Subcutaneous abdominal adipose tissue (tissue), 5 donors: ENCODE results near the gene DTD1.

ENCODE experiments used
- H3K27ac ChIP-seq: one replicate; pipeline ENCODE4 v1.7.0; 2013; ENCODE audit warnings: low read depth, mild to moderate bottlenecking, inconsistent platforms, low read length, moderate library complexity
- H3K27me3 ChIP-seq, 5 donors: one replicate each; pipeline ENCODE4 v1.7.0; 2013; ENCODE audit warnings: low read length in 5 of 5, inconsistent platforms in 1 of 5; ENCODE audit not compliant: control insufficient read depth in 5 of 5, insufficient read depth in 4 of 5
- H3K36me3 ChIP-seq, 5 donors: one replicate each; pipeline ENCODE4 v1.7.0; 2013; ENCODE audit warnings: low read length in 5 of 5; ENCODE audit not compliant: control insufficient read depth in 5 of 5, insufficient read depth in 5 of 5
- H3K4me1 ChIP-seq, 5 donors: one replicate each; pipeline ENCODE4 v1.7.0; 2013; ENCODE audit warnings: low read length in 5 of 5, mild to moderate bottlenecking in 3 of 5, moderate library complexity in 1 of 5; ENCODE audit not compliant: control insufficient read depth in 5 of 5, insufficient read depth in 5 of 5
- H3K4me3 ChIP-seq, 5 donors: one replicate each; pipeline ENCODE4 v1.7.0; 2013; ENCODE audit warnings: low read length in 5 of 5, low read depth in 1 of 5
- H3K9ac ChIP-seq, 5 donors: one replicate each; pipeline ENCODE4 v1.7.0; 2013; ENCODE audit warnings: low read length in 5 of 5, mild to moderate bottlenecking in 4 of 5, moderate library complexity in 3 of 5
- H3K9me3 ChIP-seq, 5 donors: one replicate each; pipeline ENCODE4 v1.7.0; 2013; ENCODE audit warnings: low read length in 5 of 5; ENCODE audit not compliant: control insufficient read depth in 5 of 5
- donor health status: healthy.
- donor health status: healthy.
- donor health status: healthy.
- donor health status: healthy.
- donor health status: healthy.

DTD1 gene

GRCh38 chr20:18793625-18794427, 206.0 kb downstream of the DTD1 start:
- peaks cover 0 to 2% (median 0%) of the 10 kb centered on the region in 5 donors for H3K27me3 ChIP-seq
- H3K9ac ChIP-seq: peak overlapping the region; percentile 88 to 99 (median 92)
- H3K9me3 ChIP-seq: peaks cover 0 to 7% (median 6%) of the 10 kb centered on the region in 5 donors

GRCh38 chr20:18794428-18794787, 206.6 kb downstream of the DTD1 start:
- H3K9ac ChIP-seq: peak overlapping the region; percentile 88 to 99 (median 92)
- H3K27me3 ChIP-seq: peaks cover 0 to 2% (median 0%) of the 10 kb centered on the region in 5 donors
- H3K4me1 ChIP-seq: peaks cover 5 to 14% (median 10%) of the 10 kb centered on the region in 5 donors
- peaks cover 0 to 7% (median 6%) of the 10 kb centered on the region in 5 donors for H3K9me3 ChIP-seq
- H3K36me3 ChIP-seq: no peaks in the 10 kb centered on the region
- H3K4me3 ChIP-seq: peak overlapping the region; percentile 83 to 98 (median 91)
- H3K27ac ChIP-seq: peak overlapping the region; percentile 87

More at GRCh38 chr20:18793625-18794427, 206.0 kb downstream of the DTD1 start:
- no peaks in the 10 kb centered on the region for H3K36me3 ChIP-seq
- peak overlapping the region; percentile 87 for H3K27ac ChIP-seq
- peak overlapping the region; percentile 83 to 98 (median 91) for H3K4me3 ChIP-seq
- H3K4me1 ChIP-seq: peaks cover 5 to 14% (median 10%) of the 10 kb centered on the region in 5 donors

DNA sequence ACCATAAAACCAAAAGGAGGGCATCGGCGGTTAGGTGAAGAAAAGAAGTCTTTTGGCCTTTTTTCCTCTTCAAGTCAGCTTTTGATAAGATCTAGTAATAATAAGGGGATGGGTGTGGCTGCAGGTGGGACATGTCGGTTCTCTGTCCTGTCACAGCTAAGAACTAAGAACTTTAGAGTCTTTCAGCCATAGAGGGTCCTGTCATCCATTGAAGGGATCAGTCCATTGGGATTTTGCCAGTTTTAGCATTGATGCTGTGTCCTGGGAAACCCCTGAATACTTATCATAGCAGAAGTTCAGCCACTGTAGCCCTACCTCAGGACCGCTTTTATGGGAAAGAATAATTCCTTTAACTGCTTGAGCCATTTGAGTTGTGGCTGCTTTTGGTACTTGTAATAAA, 207.5 kb downstream of the DTD1 start:
- Histone ChIP-seq H3K4me3 (no peak overlapping the region), H3K27ac (no peak overlapping the region), H3K9me3 (peaks cover 0 to 7% (median 6%) of the 10 kb centered on the region in 5 donors), H3K27me3 (no peaks in the 10 kb centered on the region), H3K36me3 (no peaks in the 10 kb centered on the region), H3K4me1 (peaks cover 5 to 14% (median 10%) of the 10 kb centered on the region in 5 donors), H3K9ac (no peak overlapping the region)

DNA sequence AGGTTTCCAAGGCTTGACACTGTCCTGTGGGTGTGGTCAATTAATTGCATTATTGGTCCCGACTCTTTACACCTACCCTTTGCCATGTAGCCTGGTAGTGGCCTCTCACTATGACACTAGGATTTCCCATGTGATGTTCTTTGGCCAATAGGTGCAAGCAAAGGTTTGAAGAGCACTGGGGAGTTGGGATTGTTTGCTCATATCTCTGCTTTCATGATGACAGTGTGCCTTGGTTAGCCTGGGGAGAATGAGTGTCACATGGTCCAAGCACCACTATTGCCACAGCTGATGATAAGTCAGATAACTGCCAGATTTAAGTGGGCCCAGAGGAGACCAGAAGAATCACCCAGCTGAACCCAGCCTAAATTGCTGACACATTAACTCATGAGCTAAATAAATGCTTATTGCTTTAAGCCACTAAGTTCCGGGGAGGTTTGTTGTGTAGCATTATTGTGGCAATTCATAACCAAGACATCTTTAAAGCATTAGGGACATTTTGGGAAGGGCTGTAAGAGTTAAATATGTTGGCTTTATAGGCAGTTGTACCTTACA, 208.5 kb downstream of the DTD1 start:
- Histone ChIP-seq H3K27me3 (no peaks in the 10 kb centered on the region), H3K36me3 (no peaks in the 10 kb centered on the region), H3K4me3 (no peak overlapping the region), H3K9me3 (peaks cover 0 to 7% (median 6%) of the 10 kb centered on the region in 5 donors), H3K27ac (no peak overlapping the region), H3K9ac (no peak overlapping the region), H3K4me1 (peaks cover 5 to 14% (median 10%) of the 10 kb centered on the region in 5 donors)

DNA sequence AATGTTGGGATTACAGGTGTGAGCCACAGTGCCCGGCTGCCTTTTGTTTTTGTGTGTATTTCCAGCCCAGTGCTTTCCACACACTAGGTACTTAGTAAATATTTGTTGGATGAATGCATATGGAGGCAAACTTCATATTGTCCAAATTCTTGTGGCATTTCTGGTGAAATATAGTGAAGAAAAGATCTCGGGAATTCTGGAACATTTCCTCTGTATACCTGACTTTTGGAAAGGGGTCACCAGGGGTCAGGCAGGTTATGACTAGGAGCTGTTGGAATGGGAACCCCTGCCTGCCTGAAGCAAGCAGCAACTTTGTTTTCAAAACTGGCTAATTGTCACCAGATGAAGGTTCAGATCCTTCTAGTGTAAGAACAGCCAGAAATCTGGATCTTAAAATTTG, 213.7 kb downstream of the DTD1 start:
- Histone ChIP-seq H3K4me1 (no peaks in the 10 kb centered on the region), H3K27ac (no peak overlapping the region), H3K9me3 (peaks cover 0 to 8% (median 2%) of the 10 kb centered on the region in 5 donors), H3K4me3 (no peak overlapping the region), H3K36me3 (no peaks in the 10 kb centered on the region), H3K27me3 (peaks cover 0 to 2% (median 0%) of the 10 kb centered on the region in 5 donors), H3K9ac (no peak overlapping the region)

- Histone ChIP-seq H3K36me3 (no peaks in the 10 kb centered on the region), H3K27ac (no peak overlapping the region), H3K4me1 (no peaks in the 10 kb centered on the region), H3K27me3 (peaks cover 0 to 2% (median 0%) of the 10 kb centered on the region in 5 donors), H3K9ac (no peak overlapping the region), H3K9me3 (peaks cover 0 to 5% (median 0%) of the 10 kb centered on the region in 5 donors), H3K4me3 (no peak overlapping the region)
Observed at GRCh38 chr20:18802012-18802634, 214.3 kb downstream of the DTD1 start.

DNA sequence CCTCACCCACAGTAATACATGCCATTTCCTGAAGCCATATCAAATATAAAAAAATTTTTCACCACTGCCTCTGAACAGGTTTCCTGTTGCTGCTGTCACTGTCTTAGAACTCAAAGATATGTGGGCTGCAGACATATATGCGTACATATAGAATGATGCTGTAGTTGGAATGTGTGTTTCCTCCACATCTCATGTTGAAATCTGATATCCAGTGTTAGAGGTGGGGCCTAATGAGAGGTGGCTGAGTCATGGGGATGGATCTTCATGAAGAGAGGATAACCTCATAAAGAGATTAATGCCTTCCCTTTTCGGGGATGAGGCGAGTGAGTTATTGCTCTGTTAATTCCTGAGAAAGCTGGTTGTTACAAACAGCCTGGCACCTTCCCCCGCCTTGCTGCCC, 218.0 kb downstream of the DTD1 start:
- Histone ChIP-seq H3K4me1 (no peaks in the 10 kb centered on the region), H3K27ac (no peak overlapping the region), H3K4me3 (no peak overlapping the region), H3K36me3 (no peaks in the 10 kb centered on the region), H3K27me3 (peaks cover 0 to 2% (median 0%) of the 10 kb centered on the region in 5 donors), H3K9me3 (peaks cover 0 to 5% (median 0%) of the 10 kb centered on the region in 5 donors), H3K9ac (no peak overlapping the region)

GRCh38 chr20:18808712-18809111, 220.9 kb downstream of the DTD1 start:
- Histone ChIP-seq H3K9ac (no peak overlapping the region), H3K36me3 (no peaks in the 10 kb centered on the region), H3K9me3 (peaks cover 0 to 5% (median 0%) of the 10 kb centered on the region in 5 donors), H3K27me3 (peaks cover 0 to 2% (median 0%) of the 10 kb centered on the region in 5 donors), H3K4me1 (no peaks in the 10 kb centered on the region), H3K4me3 (no peak overlapping the region), H3K27ac (no peak overlapping the region)

GRCh38 chr20:18811186-18811585, 223.3 kb downstream of the DTD1 start:
- no peaks in the 10 kb centered on the region for H3K4me1 ChIP-seq

DNA sequence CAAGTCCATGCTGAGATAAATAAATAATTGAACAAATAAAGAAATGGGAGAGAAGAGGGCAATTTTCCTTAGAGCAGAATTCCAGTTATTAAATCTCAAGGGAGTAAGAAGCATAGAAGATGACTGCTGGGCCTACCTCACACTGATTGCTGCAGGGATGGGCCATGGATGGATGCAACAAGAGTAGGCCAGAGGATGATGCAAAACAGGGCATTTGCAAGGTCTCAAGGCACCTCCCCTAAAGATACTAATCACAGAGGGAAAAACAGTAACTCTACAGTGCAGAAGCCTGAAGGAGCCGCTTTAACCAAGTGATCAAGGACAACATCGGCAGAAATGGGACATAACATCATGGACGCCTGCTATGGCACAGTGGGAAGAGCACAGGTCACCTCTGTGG, 224.1 kb downstream of the DTD1 start:
- Histone ChIP-seq H3K9ac (no peak overlapping the region), H3K27ac (no peak overlapping the region), H3K4me3 (no peak overlapping the region), H3K36me3 (no peaks in the 10 kb centered on the region), H3K4me1 (no peaks in the 10 kb centered on the region), H3K9me3 (no peaks in the 10 kb centered on the region), H3K27me3 (no peaks in the 10 kb centered on the region)

More at GRCh38 chr20:18811186-18811585, 223.3 kb downstream of the DTD1 start:
- H3K9ac ChIP-seq: no peak overlapping the region
- H3K27ac ChIP-seq: no peak overlapping the region
- no peaks in the 10 kb centered on the region for H3K36me3 ChIP-seq
- no peaks in the 10 kb centered on the region for H3K27me3 ChIP-seq
- H3K9me3 ChIP-seq: no peaks in the 10 kb centered on the region
- no peak overlapping the region for H3K4me3 ChIP-seq
